Measurements from ENCODE around the gene OR9Q1. TPM values are rescaled to one million over a fixed set of nuclear protein-coding genes. Genes with fewer than 3 reads are reported as not detected.

The OR9Q1 gene
- total and polyA plus RNA-seq, 2 of the 4 experiments (the other 2 are of a cell fraction) = not detected

DNA sequence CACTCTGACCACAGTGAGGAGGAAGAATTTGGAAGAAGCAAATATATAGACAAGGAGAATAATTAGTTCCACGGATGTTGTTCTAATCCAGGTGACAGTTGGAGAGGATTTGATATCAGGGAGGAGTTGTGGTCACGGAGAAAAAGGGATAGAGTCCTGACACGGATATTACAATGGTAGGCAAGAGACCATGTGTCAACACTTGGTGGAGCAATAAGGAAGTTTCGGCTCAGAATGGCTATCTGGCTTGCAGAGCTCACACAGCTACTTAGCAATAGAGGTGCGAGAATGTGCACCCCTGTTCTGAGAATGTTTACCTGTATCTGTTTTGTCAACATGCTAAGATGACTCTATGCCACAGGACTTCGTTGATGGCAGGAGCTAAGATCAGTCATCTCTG is 154.8 kb downstream of the OR9Q1 start:
- ATAC-seq (ENCODE audit: low read depth) (no peak), DNase-seq (no peak)
- H2BK20ac ChIP-seq (ENCODE audit: low read depth, low read length) = no peak overlapping the region
- H2AK9ac ChIP-seq (replicated peaks; ENCODE audit: low read depth, low read length, poor library complexity) = no peak overlapping the region
- WGBS, 2 experiments (ENCODE audit: extremely low coverage in 2 of 2, insufficient read length in 1 of 2) = 80% methylated on average over 1 of the region's 6 CpGs; no CpG with 5 or more reads in 1 of the 2 experiments
- ChIA-PET CTCF (interaction anchor here (1.2 kb wide), 1 partner anchor 10 kb away, joined by 3 read pairs; the partner anchor contains the start of gene OR9Q2), POLR2A (ENCODE audit: unreplicated experiment) (no interaction called here)
- H3K79me1 ChIP-seq (ENCODE audit: low read depth in 1 of 2, low read length in 2 of 2) = no peaks in the 10 kb centered on the region
- intact Hi-C loops (cut with micrococcal nuclease) (no loop called here), dilution Hi-C loops (cut with HindIII; ENCODE audit: low sequenced_read_pairs, unreplicated experiment) (no loop called here), in situ Hi-C loops (cut with MboI; ENCODE audit: low sequenced_read_pairs) (no loop called here)
- no peaks in the 10 kb centered on the region for H3K9me3 ChIP-seq (ENCODE audit: control insufficient read depth, insufficient read depth, low read length)
- H3K56ac ChIP-seq (ENCODE audit: extremely low read depth, insufficient read depth, low read length) = no peak overlapping the region
- no peak overlapping the region for H3K18ac ChIP-seq (ENCODE audit: low read depth, low read length)
- no peak overlapping the region for H3K14ac ChIP-seq (replicated peaks; ENCODE audit: low read depth, low read length)
- H3K4me2 ChIP-seq (ENCODE audit: low read depth, low read length) = no peak overlapping the region
- H3K4ac ChIP-seq (ENCODE audit: low read depth, low read length) = no peak overlapping the region
- H3K9me1 ChIP-seq (ENCODE audit: insufficient read depth, low read length) = no peaks in the 10 kb centered on the region
- H3K4me1 ChIP-seq (ENCODE audit: control insufficient read depth, insufficient read depth, low read length) = no peaks in the 10 kb centered on the region
- peaks cover 6% of the 10 kb centered on the region for H3K27me3 ChIP-seq (ENCODE audit: control insufficient read depth, insufficient read depth, low read length)
- H2AFZ ChIP-seq (replicated peaks; ENCODE audit: low read length, poor library complexity) = no peak overlapping the region
- no peak overlapping the region for H3K27ac ChIP-seq (ENCODE audit: insufficient read depth, low read length)
- no peak overlapping the region for H2AK5ac ChIP-seq (ENCODE audit: low read depth, low read length)
- H4K20me1 ChIP-seq (ENCODE audit: insufficient read depth, low read length) = no peaks in the 10 kb centered on the region
- no peak overlapping the region for H2BK5ac ChIP-seq (ENCODE audit: low read depth, low read length, poor library complexity, severe bottlenecking)
- H4K8ac ChIP-seq (ENCODE audit: low read depth in 2 of 2, low read length in 2 of 2) = no peak overlapping the region
- H4K5ac ChIP-seq (ENCODE audit: low read depth, low read length) = no peak overlapping the region
- H3K36me3 ChIP-seq (ENCODE audit: control insufficient read depth, insufficient read depth, low read length) = no peaks in the 10 kb centered on the region
- H4K91ac ChIP-seq (ENCODE audit: insufficient read depth, low read depth, low read length) = no peak overlapping the region
- TF ChIP-seq FOS (IDR thresholded peaks at IDR 0.05; ENCODE audit: low read depth, low read length) (no peak), NFE2L2 (IDR thresholded peaks at IDR 0.05; ENCODE audit: low read depth, low read length) (no peak), SMC3 (IDR thresholded peaks at IDR 0.05; ENCODE audit: low read depth, low read length) (no peak)
- TF ChIP-seq, protein P1, sequence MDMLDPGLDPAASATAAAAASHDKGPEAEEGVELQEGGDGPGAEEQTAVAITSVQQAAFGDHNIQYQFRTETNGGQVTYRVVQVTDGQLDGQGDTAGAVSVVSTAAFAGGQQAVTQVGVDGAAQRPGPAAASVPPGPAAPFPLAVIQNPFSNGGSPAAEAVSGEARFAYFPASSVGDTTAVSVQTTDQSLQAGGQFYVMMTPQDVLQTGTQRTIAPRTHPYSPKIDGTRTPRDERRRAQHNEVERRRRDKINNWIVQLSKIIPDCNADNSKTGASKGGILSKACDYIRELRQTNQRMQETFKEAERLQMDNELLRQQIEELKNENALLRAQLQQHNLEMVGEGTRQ (IDR thresholded peaks at IDR 0.05; ENCODE audit: low read depth, low read length) = no peak
- no peak overlapping the region for H2BK15ac ChIP-seq (ENCODE audit: low read depth, low read length)
- no peak overlapping the region for H3K4me3 ChIP-seq (ENCODE audit: insufficient read depth, low read depth, low read length)
- no peak overlapping the region for H3K9ac ChIP-seq (ENCODE audit: low read depth, low read length)
- BruUV-seq (replicated peaks) = no TSS peak
- no peak overlapping the region for H3K23ac ChIP-seq (ENCODE audit: low read depth, low read length)
- H2BK120ac ChIP-seq (ENCODE audit: low read depth, low read length) = no peak overlapping the region
